NCI-H1436 (cell line): Measurements from ENCODE around the gene BCL7A.
A peak's percentile ranks its signal among the peaks of the same experiment; 100 is the strongest.

Experiments used
- DNase-seq: peaks from one replicate; lab custom pipeline; 2025; lab: John Stamatoyannopoulos, UW

BCL7A gene

DNA sequence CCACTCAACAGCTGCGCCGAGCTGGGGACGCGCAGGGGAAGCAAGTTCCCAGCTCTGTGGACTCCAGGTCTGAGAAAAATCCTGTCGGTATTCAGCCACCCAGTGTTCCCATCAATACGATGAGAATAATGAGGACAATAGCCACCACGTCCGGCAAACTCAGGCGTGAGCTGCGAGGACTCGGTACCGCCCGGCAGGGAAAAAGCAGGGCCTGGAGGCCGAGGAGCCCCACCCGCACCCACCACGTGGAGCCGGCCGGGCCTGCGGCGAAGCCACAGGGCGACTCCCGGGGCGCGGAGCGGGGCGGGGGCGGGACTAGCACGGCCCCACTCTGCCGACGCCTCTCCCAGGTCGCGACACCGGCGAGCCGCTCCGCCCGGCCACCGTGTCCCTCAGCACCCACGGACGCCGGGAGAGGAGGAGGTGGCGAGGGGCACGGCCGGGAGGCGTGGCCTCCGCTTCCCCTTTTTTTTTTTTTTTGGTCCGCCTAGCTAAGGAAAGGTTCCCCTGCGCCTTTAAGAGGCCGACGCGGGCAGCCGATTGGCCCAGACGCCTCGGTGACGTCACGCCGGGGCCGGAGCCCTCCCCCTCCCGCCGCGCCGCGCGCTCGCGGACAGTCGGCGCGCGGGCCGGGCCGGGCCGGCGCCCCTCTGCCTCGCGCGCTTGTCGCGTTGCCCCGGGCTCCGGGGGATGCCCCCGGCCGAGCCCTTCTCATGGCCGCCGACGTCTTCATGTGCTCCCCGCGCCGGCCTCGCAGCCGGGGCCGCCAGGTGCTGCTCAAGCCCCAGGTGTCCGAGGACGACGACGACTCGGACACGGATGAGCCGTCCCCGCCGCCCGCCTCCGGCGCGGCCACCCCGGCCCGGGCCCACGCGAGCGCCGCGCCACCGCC is 56.7 kb downstream of the BCL7A start, which contains the start of gene MLXIP:
Gene MLXIP, plus strand, starts transcription at position 616 of the 892 bp plus-strand sequence. Its CDS starts 98 bp downstream, at position 714.
- DNase-seq, result peak; percentile 94

DNA sequence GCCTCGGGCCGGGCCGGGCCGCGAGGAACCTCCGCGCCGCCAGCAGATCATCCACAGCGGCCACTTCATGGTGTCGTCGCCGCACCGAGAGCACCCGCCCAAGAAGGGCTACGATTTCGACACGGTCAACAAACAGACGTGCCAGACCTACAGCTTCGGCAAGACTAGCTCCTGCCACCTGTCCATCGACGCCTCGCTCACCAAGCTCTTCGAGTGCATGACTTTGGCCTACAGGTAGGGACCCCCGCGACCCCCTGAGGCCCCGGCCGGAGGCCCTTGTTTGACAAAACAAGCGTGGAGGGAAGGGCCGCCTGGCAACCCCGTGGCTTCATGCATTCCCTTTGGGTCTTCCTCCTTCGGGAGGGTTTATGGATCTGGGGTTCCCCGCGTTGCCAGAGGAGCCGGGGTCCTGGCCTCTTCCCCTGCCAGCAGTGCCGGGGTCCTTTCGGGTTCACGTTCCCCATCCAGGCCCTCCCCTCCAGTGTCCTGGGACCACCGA is 57.4 kb downstream of the BCL7A start:
- DNase-seq, result no peak

DNA sequence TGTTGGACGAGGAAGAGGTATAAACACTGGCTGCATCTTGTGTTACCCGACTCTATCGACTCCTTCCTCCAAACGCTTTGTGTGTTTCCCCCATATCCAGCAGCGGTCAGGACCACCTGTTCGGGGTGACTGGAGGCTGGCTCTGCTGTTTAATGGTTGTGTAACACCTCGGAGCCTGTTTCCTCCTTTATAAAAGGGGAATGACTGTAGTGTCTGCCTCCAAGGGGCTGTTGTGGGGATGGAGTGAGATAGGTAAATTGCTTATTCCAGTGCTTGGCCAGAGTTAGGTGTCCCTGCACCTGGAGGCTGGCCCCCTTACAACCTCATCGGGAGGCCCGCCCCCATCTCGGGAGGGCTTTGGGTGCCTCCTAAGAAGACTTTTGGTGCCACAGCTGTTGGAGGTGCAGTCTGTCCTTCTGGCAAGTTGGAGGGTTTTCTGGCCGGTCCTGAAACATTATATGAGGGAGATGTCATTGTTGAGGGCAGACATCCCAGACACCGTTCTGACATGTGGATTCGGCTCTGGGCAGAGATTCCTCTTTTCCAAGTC is 57.9 kb downstream of the BCL7A start:
- DNase-seq, result no peak

DNA sequence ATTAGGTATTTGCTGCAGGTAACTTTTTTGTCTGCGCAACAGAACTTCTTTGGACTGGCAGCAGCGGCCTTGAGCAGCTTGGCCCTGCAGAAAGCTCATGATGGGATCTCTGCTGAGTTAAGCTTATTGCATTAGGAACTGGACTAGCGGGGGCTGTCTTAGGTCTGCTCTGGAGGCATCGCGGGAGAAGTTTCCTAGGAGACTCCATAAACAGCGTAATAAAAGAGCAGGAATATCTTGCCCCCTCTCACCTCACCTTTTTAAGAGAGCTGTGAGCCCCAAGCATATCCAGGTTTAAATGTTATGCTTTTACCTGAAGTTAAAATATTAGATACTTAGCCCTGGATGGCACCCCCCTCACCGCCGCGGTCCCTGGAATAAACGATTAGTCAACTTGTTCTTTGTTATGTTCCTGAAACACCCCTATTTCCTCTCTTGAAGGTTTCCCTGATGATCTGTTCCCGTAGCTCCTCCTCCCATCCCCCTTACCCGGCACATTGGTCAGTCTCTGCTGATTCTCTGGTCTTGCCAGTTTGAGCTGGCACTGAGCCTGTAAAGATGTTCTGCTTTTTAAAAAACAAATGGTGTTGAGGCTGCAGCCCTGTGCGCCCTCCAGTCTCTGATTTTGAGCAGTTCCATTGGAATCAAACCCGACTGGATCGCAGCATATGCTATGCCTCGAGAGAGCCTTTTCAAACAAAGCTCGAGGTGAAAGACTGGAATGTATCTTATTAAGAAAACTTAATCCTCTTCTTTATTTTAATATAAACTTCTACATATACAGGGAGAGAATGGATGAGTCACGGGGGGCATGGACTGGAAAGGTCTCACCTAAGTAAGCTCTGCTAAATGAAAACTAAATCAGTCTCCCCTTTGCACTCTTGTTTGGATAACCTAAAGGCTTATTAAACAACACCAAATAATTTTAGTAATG is 58.7 kb downstream of the BCL7A start:
- no peak for DNase-seq

DNA sequence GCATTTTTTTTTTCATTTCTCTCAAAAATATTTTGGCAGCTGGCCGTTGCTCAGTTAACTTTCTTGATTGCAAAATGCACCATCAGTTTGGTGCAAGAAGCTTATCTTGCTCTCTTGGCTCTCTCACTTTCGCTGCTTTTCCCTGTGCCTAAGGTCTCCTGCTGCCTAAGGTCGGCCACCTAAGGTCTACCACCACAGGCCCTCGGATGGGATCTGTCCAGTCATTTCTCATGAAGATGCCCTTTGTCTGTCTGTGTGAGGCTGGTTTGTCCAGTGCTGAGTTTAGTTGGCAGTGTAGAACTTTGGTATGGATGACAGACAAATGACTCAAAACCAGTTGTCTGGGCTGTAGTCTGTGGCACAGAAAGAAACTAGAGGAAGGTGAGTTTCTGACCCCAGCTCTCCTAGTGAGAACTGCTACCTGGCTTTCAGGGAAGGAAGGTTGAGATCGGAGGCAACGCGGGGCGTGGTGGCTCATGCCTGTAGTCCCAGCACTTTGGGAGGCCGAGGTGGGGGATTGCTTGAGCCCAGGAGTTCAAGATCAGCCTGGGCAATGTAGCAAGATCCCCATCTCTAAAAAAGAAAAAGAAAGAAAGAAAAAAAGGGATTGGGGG is 59.5 kb downstream of the BCL7A start:
- no peak for DNase-seq

DNA sequence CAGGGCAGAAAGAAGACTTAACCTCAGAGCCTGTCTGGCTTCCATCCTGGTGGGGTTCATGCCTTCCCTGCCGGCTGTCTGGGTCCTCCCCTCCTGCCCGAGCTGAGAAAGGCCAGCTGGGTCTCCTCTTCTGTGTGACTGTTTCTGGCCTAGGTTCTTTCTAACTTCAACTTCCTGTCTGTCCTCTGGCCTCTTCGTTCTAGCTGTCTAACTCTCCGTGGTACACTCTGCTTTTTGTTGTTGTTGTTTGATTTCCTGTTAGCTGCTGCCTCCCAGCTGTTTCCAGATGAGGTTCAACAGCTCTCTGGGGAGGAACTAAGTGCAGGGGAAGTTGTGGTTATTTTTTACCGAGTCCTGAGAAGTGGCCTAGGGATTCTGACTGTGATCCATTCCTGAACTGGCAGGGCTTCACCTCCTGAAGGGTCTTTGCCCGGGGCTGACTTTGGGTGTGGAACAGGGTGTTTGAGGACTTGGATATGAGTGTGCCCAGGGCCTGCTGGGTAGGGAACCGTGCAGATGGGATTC is 60.1 kb downstream of the BCL7A start:
- no peak for DNase-seq

DNA sequence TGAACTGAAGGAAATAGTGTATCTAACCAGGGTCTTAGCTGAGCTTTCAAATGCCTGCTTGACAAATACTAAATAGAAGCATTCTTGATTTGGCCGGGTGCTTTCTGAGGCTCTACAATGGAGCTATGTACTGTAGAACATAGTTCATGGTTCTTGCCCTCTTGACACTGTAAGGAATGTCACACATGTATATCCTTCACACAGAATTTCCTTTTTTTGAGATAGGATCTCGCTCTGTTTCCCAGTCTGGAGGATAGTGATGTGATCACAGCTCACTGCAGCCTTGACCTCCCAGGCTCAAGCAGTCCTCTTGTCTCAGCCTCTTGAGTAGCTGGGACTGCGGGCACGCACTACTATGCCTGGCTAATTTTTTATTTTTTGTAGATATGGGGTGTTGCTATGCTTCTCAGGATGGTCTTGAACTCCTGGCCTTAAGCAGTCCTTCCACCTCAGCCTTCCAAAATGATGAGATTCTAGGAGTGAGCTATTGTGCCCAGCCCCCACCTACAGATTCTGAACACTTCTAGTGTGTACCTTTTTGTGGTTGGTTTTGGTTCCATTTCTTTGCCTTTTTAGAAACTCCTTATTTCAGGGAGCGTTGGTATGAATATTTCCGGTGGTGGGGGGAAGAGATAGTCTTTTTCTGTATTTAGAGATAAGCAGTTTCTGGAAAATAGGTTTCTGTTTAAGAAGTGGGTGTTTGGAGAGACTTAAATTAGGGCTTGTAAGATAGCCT is 61.1 kb downstream of the BCL7A start:
- no peak for DNase-seq

DNA sequence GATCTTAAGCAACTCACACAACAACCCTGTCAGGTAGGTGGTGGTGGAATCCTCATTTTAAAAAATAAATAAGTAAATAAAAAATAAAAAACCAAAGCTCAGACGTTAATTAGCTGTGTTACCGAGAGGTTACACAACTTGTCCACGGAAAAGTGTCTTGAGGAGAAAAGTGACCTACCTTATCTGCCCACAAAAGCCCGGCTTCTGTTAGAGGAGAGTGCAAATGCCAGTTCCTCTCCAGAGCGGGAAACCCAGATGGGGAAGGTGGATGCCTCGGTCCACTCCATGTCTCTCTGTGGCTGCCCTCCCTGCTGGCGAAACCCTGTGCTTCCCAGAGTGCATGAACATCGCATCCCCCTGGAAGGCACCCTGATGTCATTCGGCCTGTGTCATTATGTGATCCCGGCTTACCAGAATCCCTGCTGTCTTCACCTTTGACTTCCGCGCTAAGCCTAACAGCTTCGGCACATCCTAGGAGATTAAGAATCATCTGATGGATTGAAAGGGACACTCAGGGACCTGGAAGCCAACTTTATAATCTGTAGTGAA is 63.2 kb downstream of the BCL7A start:
- no peak for DNase-seq

DNA sequence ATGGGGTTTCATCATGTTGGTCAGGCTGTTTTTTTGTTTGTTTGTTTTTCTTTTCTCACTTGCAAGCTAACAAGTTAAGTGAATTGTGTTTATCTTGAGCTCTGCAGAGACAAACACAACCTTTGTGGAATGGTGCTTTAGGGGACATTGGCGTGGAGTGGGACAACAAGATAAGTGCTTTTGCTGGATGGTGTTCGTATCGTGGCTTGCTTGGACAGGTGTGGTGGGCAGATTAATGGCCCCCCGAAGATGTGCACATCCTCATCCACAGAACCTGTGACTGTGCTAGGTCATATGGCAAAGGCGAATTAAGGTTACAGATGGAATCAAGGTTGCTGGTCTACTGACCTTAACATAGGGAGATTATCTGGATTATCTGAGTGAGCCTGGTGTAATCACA is 63.9 kb downstream of the BCL7A start:
- DNase-seq, result no peak

DNA sequence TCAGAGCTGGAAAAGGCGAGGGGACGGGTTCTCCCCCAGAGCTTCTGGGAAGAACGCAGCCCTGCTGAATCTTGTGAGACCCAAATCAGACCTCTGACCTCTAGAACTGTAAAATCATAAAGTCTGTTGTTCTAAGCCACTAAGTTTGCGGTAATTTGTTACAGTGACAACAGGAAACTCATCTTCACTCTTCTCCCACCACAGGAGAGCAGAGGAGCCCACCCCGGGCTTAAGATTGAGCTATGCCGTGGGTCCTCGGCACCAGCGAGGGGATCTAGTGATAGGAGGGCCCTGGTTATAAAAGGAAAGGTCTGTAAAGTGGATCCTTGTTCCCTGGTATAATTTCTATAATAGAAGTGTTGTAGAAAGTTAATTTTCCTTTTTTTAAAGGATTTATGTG is 64.4 kb downstream of the BCL7A start:
- DNase-seq, result no peak

DNA sequence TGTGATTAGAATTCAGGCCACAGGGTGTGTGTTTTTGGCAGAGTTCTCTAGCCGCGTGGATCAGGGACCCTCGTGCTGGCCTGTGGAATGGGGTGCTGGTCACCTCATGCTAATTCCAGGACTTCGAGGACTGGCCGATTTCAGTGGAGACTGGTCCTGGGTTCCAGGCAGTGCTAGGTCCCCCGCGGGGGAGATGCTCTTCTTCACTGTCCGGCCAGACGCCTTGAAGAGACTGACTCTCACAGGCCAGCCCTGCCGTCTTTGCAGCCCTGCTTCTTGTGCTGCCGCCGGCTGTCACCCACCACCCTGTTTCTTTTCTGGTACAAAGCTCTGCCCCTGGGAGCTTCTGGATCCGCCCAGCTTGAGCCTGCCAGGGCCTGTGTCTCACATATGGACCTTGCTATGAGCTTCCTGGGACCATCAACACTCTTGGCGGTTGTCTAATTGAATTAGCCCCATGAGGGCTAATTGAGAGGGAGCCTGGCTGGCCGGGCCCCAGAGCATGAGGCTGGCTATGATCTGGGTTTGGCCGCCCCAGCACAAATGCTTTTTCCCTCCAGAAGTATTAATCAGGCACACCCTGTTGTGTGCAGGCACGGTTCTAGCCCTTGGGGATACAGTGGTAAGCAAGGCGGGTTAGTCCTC is 65.1 kb downstream of the BCL7A start:
- DNase-seq, result no peak

DNA sequence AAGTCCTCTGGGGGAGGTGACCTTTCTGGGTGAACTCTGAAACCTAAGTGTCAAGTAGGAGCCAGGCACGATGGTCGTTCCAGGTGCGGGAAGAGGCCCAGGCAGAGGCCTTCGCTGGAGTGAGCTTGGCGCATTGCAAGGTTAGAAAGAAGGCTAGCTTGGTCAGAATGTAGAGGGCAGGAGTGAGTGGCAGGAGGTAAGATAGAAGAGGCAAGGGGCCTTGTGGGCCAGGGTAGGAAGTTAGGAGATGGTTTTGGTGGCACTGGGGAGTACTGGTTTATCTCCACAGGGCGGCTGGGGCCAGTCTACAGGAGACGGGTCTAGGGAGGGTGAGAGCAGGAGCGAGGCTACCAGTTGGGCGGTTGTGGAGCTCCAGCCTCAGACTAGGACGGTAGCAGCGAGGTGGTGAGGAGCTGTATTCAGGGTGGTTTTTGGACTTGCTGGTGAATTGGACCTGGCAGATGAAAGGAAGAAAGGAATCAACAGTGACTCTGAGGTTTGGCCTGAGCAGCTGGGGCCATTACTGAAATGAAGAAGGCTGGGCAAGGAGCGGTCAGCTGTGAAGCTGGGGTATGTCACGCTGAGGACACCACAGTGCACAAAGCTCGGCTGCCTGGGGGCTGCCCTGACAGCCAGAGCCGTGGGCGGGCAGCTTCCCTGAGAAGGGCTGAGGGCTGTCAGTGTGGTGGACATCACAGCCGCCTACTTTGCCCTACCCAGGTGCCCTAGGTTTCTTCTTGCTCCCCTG is 65.9 kb downstream of the BCL7A start:
- DNase-seq, result no peak

DNA sequence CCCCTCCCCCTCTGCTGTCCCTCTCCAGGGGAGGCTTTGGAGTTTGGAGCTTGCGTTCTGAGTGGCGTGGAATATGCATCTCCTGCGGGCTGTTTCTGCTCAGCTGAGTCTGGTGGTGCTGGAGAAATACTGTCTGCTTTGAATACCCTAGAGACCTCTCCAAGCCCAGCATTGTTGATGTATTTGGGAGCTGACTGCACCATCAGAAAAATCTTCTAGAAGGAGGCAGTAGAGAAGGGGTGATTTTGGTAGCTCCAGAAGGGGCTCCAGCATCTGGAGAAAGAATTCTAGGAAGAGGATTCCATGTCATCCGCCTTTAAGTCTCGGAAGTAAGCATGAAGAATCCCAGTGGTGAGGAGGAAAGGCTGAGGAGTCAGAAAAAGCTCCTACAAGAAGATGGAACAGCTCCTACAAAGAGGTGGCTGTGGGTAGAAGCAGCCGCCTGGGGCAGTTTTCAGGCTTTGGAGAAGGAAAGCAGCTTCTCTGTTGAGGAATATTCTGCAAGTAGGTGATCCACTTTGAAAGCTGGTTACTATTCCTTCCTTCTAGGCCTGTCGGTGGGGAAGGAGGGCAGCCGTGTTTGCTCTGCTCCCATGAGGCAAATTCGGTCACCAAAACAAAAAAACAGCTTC is 66.6 kb downstream of the BCL7A start:
- DNase-seq, result peak; percentile 35

DNA sequence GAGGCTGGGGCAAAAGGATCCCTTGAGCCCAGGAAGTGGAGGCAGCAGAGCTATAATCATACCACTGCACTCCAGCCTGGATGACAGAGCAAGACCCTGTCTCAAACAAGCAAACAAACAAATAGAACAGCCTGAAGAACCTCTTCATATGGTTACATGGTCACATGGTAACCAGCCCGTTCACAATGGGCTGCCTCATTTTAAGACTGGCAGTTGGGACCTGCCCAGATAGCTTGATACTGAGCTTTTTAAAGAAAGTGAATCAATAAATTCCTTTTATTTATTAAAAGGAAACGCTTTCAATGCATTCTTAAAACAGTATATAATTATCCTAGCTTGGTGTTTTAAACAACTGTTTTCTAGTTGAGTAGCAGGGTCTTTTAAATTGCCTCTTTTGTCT is 67.4 kb downstream of the BCL7A start:
- DNase-seq, result peak; percentile 33

DNA sequence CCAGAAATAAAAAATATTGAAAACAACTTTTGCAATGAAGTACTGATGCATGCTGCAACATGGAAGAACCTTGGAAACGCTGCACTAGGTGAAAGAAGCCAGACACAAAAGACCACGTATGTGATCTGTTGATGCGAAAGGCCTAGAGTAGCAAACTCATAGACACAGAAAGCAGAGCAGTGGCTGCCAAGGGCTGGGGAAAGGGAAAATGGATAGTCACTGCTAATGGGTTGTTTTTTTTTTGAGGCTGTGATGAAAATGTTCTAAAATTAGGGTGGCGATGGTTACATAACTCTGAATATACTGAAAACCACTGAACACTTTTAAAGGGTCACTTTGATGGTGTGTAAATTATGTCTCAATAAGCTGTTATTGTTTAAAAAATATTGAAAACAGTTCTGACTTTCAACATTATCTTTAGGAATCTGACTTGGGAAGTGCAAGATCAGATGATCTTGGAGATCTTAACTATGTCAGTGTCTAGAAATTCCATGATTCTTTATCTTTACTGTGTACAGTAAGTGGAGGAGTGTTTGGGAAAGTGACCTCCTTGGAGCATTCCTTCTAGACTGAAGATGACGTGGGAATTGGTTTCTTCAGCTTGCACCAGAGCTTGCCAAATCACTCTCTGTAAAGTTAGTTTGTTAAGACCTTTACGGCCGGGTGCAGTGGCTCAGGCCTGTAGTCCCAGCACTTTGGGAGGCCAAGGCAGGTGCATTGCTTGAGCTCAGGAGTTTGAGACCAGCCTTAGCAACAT is 69.3 kb downstream of the BCL7A start:
- no peak for DNase-seq

DNA sequence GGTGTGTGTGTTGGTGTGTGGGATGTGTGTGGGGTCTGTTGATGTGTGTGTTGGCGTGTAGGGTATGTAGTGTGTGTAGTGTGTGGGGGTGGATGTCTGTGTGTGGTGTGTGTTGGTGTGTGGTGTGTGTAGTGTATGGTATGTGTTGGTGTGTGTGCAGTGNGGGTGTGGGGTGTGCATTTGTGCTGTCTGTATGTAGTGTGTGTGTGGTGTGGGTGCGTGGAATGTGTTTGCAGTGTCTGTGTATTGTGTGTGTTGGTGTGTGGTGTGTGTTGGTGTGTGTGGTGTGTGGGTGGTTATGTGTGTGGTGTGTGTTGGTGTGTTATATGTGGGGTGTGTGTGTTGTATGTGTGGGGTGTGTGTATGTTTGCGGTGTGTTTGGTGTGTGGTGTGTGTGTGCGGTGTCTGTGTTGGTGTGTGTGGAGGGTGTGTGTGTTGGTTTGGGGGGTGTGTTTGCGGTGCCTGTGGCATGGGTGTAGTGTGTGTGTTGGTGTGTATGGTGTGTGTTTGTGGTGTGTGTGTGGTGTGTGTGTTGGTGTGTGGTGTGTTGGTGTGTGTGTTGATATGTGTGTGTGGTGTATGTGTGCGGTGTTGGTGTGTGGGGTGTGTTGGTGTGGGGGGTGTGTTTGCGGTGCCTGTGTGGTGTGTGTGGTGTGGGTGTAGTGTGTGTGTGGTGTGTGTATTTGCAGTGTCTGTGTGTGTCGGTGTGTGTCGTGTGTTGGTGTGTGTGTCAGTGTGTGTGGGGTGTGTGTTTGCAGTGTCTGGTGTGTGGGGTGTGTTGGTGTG is 71.6 kb downstream of the BCL7A start:
- DNase-seq, result no peak

DNA sequence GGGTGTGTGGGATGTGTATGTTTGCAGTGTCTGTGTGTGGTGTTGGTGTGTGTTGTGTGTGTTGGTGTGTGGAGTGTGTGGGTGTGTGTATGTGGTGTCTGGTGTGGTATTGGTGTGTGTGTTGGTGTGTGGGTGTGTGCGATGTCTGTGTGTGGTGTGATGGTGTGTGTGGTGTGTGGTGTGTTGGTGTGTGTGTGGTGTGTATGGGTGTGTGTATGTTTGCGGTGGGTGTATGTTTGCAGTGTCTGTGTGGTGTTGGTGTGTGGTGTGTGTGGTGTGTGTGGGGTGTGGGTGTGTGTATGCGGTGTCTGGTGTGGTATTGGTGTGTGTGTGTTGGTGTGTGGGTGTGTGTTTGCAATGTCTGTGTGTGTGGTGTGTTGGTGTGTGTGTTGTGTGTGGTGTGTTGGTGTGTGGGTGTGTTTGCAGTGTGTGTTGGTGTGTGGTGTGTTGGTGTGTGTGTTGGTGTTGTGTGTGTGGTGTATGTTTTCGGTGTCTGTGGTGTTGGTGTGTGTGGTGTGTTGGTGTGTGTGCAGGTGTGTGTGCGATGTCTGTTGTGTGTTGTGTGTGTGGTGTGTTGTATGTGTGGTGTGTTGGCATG is 72.6 kb downstream of the BCL7A start:
- no peak for DNase-seq
